ENCODE data around the gene CAMK2G. TPM values are rescaled to one million over a fixed set of nuclear protein-coding genes. Genes with fewer than 3 reads are reported as not detected.
"Not testable (repeated sequence)": the region's sequence is repeated elsewhere in the genome, so short reads cannot be mapped to it uniquely, and the experiment has no call there.

CAMK2G gene
- total RNA-seq, 1 experiment from 2014 or later = 30.2 TPM

DNA sequence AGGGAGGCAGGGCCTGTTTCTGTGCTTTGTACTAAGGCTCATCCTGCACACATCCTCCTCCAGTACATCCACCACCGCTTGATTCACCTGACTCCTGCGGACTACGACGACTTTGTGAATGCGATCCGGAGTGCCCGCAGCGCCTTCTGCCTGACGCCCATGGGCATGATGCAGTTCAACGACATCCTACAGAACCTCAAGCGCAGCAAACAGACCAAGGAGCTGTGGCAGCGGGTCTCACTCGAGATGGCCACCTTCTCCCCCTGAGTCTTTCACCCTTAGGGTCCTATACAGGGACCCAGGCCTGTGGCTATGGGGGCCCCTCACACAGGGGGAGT, 73.1 kb downstream of the CAMK2G start:
- Histone ChIP-seq H3K9me3 (replicated peaks) (no peaks in the 10 kb centered on the region), H3K27me3 (no peaks in the 10 kb centered on the region), H3K36me3 (peaks cover 58% of the 10 kb centered on the region), H3K4me3 (no peak overlapping the region), H3K27ac (no peak overlapping the region), H3K4me1 (no peaks in the 10 kb centered on the region)
- no peak for DNase-seq

GRCh38 chr10:73800560-73801252, 73.6 kb downstream of the CAMK2G start:
- Histone ChIP-seq H3K9me3 (replicated peaks) (no peaks in the 10 kb centered on the region), H3K27ac (no peak overlapping the region), H3K4me1 (no peaks in the 10 kb centered on the region), H3K36me3 (peaks cover 57% of the 10 kb centered on the region), H3K27me3 (no peaks in the 10 kb centered on the region), H3K4me3 (no peak overlapping the region)
- no peak for DNase-seq

DNA sequence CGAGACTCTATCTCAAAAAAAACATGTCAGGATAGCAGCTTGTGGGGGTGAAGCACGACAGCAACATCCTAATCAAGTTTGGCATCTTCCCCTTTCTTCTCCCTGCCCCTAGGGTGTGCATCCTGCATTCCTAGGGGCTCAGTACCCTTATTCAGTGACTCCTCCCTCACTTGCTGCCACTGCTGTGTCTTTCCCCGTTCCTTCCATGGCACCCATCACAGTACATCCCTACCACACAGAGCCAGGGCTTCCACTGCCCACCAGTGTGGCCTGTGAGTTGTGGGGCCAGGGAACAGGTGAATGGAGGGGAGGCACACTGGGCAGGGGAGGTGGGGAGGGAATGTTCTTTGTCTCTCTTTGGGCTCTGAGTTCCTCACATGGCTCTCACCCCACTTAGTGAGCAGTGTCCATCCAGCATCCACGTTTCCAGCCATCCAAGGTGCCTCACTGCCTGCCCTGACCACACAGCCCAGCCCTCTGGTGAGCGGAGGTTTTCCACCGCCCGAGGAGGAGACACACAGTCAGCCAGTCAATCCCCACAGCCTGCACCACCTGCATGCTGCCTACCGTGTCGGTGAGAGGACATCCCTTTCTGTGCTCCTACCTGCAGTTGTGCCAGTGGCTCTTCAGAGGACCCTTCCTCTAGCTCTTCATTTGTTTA, 74.3 kb downstream of the CAMK2G start:
- Histone ChIP-seq H3K9me3 (replicated peaks) (no peaks in the 10 kb centered on the region), H3K4me3 (no peak overlapping the region), H3K36me3 (peaks cover 56% of the 10 kb centered on the region), H3K27ac (no peak overlapping the region), H3K4me1 (no peaks in the 10 kb centered on the region), H3K27me3 (no peaks in the 10 kb centered on the region)
- DNase-seq = no peak

- peaks cover 64% of the 10 kb centered on the region for H3K36me3 ChIP-seq
- H3K4me3 ChIP-seq = no peak overlapping the region
- H3K27ac ChIP-seq = no peak overlapping the region
- H3K27me3 ChIP-seq = no peaks in the 10 kb centered on the region
- H3K4me1 ChIP-seq = no peaks in the 10 kb centered on the region
- DNase-seq = no peak
- no peaks in the 10 kb centered on the region for H3K9me3 ChIP-seq (replicated peaks)
Measured at GRCh38 chr10:73798927-73799560, 75.3 kb downstream of the CAMK2G start.

DNA sequence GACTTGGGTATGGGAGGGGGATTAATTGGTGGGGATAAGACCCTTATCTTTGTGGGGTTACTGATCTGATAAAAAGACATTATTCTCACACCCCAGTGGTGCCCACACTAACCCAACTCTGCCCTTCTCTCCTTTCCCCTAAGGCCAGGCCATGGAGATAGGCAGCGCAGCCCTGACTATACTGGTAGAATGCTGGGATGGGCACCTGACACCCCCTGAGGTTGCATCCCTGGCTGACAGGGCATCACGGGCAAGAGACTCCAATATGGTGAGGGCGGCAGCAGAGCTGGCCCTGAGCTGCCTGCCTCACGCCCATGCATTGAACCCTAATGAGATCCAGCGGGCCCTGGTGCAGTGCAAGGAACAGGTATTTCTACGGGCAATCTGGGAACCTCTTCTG, 76.3 kb downstream of the CAMK2G start:
- no peak overlapping the region for H3K27ac ChIP-seq
- H3K9me3 ChIP-seq (replicated peaks) = no peaks in the 10 kb centered on the region
- peaks cover 66% of the 10 kb centered on the region for H3K36me3 ChIP-seq
- DNase-seq = no peak
- H3K4me3 ChIP-seq = no peak overlapping the region
- no peaks in the 10 kb centered on the region for H3K27me3 ChIP-seq
- H3K4me1 ChIP-seq = no peaks in the 10 kb centered on the region

DNA sequence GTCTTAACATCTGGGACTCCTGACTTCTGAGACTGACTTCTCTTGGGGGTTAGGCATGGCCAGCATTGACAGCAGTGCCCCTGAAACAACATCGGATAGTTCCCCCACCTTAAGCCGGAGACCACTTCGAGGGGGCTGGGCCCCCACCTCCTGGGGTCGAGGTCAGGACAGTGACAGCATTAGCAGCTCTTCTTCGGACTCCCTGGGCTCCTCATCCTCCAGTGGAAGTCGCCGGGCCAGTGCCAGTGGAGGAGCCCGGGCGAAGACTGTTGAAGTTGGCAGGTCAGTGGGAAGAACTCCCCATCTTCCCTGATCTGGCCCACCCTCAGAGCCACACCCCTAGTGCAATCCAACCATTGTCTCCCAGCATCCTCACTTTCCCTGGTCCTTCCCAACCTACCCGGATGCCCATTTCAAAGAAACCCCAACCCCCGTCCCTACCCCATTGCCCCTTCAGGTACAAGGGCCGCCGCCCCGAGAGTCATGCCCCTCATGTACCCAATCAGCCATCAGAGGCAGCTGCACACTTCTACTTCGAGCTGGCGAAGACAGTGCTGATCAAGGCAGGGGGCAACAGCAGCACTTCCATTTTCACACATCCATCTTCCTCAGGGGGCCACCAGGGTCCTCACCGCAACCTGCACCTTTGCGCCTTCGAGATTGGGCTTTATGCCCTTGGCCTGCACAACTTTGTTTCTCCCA, 76.9 kb downstream of the CAMK2G start:
- H3K4me3 ChIP-seq = no peak overlapping the region
- no peaks in the 10 kb centered on the region for H3K4me1 ChIP-seq
- DNase-seq = no peak
- H3K36me3 ChIP-seq = peaks cover 67% of the 10 kb centered on the region
- no peaks in the 10 kb centered on the region for H3K27me3 ChIP-seq
- H3K9me3 ChIP-seq (replicated peaks) = no peaks in the 10 kb centered on the region
- H3K27ac ChIP-seq = no peak overlapping the region

- DNase-seq = no peak
Measured at GRCh38 chr10:73796766-73797165, 77.6 kb downstream of the CAMK2G start.

GRCh38 chr10:73796035-73796434, 78.3 kb downstream of the CAMK2G start:
- DNase-seq; H3K9me3 ChIP-seq (replicated peaks); H3K4me1 ChIP-seq; H3K27me3 ChIP-seq; H3K27ac ChIP-seq; H3K4me3 ChIP-seq: not testable (repeated sequence)
- H3K36me3 ChIP-seq = peaks cover 64% of the 10 kb centered on the region

More at GRCh38 chr10:73796766-73797165, 77.6 kb downstream of the CAMK2G start:
- H3K27me3 ChIP-seq = no peaks in the 10 kb centered on the region
- no peaks in the 10 kb centered on the region for H3K9me3 ChIP-seq (replicated peaks)
- H3K4me3 ChIP-seq = no peak overlapping the region
- H3K27ac ChIP-seq = no peak overlapping the region
- H3K4me1 ChIP-seq = no peaks in the 10 kb centered on the region
- H3K36me3 ChIP-seq = peaks cover 60% of the 10 kb centered on the region

GRCh38 chr10:73795491-73795890, 78.9 kb downstream of the CAMK2G start:
- not testable (repeated sequence) for H3K27me3 ChIP-seq; H3K9me3 ChIP-seq (replicated peaks); H3K27ac ChIP-seq; H3K4me3 ChIP-seq; DNase-seq; H3K4me1 ChIP-seq
- peaks cover 67% of the 10 kb centered on the region for H3K36me3 ChIP-seq

DNA sequence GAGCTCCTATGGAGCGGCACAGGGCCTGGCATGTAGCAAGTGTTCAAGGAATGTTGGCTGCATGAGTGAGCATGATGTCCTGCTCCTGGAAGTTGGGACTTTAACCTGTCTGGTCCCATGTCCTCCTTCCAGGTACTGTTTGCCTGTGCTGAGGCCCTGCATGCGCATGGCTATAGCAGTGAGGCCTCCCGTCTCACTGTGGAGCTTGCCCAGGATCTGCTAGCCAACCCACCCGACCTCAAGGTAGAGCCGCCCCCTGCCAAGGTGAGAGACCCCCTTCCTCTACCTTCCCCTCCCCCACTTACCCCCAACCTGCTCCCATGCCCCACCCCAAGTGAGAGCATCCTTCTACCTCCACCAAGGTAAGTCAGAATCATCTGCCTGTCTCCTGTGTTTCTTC, 80.9 kb downstream of the CAMK2G start:
- Histone ChIP-seq H3K4me3 (no peak overlapping the region), H3K9me3 (replicated peaks) (no peaks in the 10 kb centered on the region), H3K36me3 (peaks cover 68% of the 10 kb centered on the region), H3K27me3 (no peaks in the 10 kb centered on the region), H3K27ac (no peak overlapping the region), H3K4me1 (no peaks in the 10 kb centered on the region)
- DNase-seq = no peak

DNA sequence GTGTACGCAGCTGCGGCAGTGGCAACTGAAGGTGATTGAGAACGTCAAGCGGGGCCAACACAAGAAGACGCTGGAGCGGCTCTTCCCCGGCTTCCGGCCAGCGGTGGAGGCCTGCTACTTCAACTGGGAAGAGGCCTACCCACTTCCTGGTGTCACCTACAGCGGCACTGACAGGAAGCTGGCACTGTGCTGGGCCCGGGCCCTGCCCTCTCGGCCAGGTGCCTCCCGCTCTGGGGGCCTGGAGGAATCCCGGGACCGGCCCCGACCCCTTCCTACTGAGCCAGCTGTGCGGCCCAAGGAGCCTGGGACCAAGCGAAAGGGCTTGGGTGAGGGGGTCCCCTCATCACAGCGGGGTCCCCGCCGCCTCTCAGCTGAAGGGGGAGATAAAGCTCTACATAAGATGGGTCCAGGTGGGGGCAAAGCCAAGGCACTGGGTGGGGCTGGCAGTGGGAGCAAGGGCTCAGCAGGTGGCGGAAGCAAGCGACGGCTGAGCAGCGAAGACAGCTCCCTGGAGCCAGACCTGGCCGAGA, 82.4 kb downstream of the CAMK2G start:
- no peaks in the 10 kb centered on the region for H3K27me3 ChIP-seq
- DNase-seq = no peak
- H3K9me3 ChIP-seq (replicated peaks) = no peaks in the 10 kb centered on the region
- H3K36me3 ChIP-seq = peaks cover 56% of the 10 kb centered on the region
- no peak overlapping the region for H3K27ac ChIP-seq
- no peaks in the 10 kb centered on the region for H3K4me1 ChIP-seq
- no peak overlapping the region for H3K4me3 ChIP-seq

- Histone ChIP-seq H3K9me3 (replicated peaks) (no peaks in the 10 kb centered on the region), H3K4me3 (no peak overlapping the region), H3K27me3 (no peaks in the 10 kb centered on the region), H3K4me1 (peaks cover 2% of the 10 kb centered on the region; the same call in 1 of the 2 replicates), H3K27ac (no peak overlapping the region), H3K36me3 (peaks cover 48% of the 10 kb centered on the region)
- DNase-seq = no peak
Measured at GRCh38 chr10:73790886-73791625, 83.3 kb downstream of the CAMK2G start.

DNA sequence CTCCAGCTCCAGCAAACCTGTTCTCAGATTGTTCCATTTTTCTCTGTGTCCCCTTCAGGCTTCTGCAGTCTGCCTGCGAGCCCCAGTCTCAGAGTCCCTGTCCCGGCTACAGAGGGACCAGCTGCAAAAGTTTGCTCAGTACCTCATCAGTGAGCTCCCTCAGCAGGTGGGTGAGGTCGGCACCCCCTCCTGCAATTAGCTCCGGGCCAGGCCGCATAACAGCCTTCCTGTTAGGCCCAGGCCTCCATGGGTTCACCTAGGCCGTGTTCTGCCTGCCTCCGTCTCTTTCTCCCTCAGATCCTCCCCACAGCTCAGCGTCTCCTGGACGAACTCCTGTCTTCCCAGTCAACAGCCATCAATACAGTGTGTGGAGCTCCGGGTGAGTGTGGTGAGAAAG, 84.7 kb downstream of the CAMK2G start:
- Histone ChIP-seq H3K9me3 (replicated peaks) (no peaks in the 10 kb centered on the region), H3K27me3 (no peaks in the 10 kb centered on the region), H3K4me3 (no peak overlapping the region), H3K4me1 (peaks cover 5% of the 10 kb centered on the region; the same call in 1 of the 2 replicates), H3K27ac (no peak overlapping the region), H3K36me3 (peaks cover 37% of the 10 kb centered on the region)
- DNase-seq = no peak

GRCh38 chr10:73788864-73789658, 85.3 kb downstream of the CAMK2G start:
- H3K36me3 ChIP-seq = peaks cover 32% of the 10 kb centered on the region
- H3K4me3 ChIP-seq = no peak overlapping the region
- DNase-seq = no peak

More at GRCh38 chr10:73788864-73789658, 85.3 kb downstream of the CAMK2G start:
- Histone ChIP-seq H3K4me1 (peaks cover 7% of the 10 kb centered on the region; the same call in 1 of the 2 replicates), H3K9me3 (replicated peaks) (no peaks in the 10 kb centered on the region), H3K27me3 (no peaks in the 10 kb centered on the region), H3K27ac (no peak overlapping the region)
